PFSK-1 (cell line): ENCODE measurements around the gene NMRAL1.

Experiments
- FOXP2 ChIP-seq: optimal IDR thresholded peaks from 2 replicates; pipeline ENCODE3; 2011; ENCODE audit warnings: borderline replicate concordance, control low read depth, inconsistent platforms; ENCODE audit not compliant: insufficient read depth; ENCODE audit errors: extremely low read length, extremely low read depth
- POLR2AphosphoS5 ChIP-seq: IDR thresholded peaks from 2 replicates; pipeline ENCODE4 v1.6.1; 2012; ENCODE audit warnings: low read depth, mild to moderate bottlenecking, control low read depth, low read length, moderate library complexity
- SIN3A ChIP-seq: IDR thresholded peaks from 2 replicates; pipeline ENCODE4 v1.6.1; 2012; ENCODE audit warnings: mild to moderate bottlenecking, low read length, moderate library complexity, borderline replicate concordance; ENCODE audit not compliant: insufficient read depth
- TAF1 ChIP-seq: IDR thresholded peaks from 2 replicates; pipeline ENCODE4 v1.6.1; 2012; ENCODE audit warnings: low read length, control low read depth, borderline replicate concordance; ENCODE audit not compliant: insufficient read depth
- TF ChIP-seq, protein P1 (sequence below), 2 experiments: IDR thresholded peaks; 2 replicates each; pipeline versions ENCODE4 v1.6.1 to v1.8.0; 2011 to 2012; ENCODE audit warnings: low read depth in 2 of 2, low read length in 2 of 2, control low read depth in 1 of 2, inconsistent platforms in 1 of 2, mild to moderate bottlenecking in 1 of 2, moderate library complexity in 1 of 2; ENCODE audit not compliant: insufficient read depth in 1 of 2

Gene NMRAL1

DNA sequence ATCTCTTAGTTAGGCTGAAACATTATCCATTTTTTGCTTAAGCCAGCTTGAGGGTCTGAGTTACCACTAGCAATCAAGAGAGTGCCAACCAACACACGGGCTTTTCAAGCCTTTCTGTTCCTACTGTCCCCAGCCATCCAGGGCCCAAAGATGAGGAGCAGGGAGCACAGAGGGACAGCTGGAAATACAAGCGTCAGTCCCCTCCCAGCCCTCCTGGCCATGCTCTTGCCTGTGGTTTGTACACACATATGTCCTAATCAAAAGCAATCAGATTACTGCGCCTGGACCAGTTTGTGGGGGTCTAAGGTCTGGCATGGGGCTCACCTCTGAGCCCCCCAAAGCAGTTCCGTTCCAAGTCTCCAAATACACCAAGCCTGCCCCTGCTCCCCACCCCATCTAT, 61.6 kb downstream of the NMRAL1 start:
- no peak for TF ChIP-seq POLR2AphosphoS5
- TF ChIP-seq SIN3A = no peak
- no peak for TF ChIP-seq TAF1
- TF ChIP-seq, protein P1, sequence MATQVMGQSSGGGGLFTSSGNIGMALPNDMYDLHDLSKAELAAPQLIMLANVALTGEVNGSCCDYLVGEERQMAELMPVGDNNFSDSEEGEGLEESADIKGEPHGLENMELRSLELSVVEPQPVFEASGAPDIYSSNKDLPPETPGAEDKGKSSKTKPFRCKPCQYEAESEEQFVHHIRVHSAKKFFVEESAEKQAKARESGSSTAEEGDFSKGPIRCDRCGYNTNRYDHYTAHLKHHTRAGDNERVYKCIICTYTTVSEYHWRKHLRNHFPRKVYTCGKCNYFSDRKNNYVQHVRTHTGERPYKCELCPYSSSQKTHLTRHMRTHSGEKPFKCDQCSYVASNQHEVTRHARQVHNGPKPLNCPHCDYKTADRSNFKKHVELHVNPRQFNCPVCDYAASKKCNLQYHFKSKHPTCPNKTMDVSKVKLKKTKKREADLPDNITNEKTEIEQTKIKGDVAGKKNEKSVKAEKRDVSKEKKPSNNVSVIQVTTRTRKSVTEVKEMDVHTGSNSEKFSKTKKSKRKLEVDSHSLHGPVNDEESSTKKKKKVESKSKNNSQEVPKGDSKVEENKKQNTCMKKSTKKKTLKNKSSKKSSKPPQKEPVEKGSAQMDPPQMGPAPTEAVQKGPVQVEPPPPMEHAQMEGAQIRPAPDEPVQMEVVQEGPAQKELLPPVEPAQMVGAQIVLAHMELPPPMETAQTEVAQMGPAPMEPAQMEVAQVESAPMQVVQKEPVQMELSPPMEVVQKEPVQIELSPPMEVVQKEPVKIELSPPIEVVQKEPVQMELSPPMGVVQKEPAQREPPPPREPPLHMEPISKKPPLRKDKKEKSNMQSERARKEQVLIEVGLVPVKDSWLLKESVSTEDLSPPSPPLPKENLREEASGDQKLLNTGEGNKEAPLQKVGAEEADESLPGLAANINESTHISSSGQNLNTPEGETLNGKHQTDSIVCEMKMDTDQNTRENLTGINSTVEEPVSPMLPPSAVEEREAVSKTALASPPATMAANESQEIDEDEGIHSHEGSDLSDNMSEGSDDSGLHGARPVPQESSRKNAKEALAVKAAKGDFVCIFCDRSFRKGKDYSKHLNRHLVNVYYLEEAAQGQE (IDR thresholded peaks at IDR 0.05; ENCODE audit: insufficient read depth in 1 of 2, low read depth in 2 of 2, low read length in 2 of 2) = no peak
- no peak for TF ChIP-seq FOXP2

DNA sequence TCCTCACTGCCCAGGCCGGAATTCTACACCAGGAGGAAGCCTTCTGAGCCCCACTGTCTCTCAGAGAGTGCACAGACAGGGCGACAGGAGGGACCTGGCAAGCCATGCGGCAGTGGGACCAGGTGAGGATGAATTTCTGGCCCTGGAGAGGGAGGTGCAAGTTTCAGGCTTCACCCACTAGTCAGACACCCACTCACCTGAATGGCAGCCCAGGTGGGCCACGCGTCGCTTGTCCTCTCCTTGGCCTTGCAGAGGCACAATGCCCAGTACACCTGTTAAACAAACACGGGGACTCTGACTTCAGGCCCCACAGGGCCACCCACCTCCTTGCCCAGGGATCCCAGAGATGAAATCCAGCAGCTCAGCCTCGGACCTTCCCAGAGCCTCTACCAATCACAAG, 62.3 kb downstream of the NMRAL1 start:
- TF ChIP-seq POLR2AphosphoS5 (no peak), SIN3A (no peak), FOXP2 (no peak), TAF1 (no peak)
- TF ChIP-seq, protein P1 (IDR thresholded peaks at IDR 0.05; ENCODE audit: insufficient read depth in 1 of 2, low read depth in 2 of 2, low read length in 2 of 2) = no peak
